Measurements from ENCODE around the gene MIGA2. TPM values are rescaled to one million over a fixed set of nuclear protein-coding genes. Genes with fewer than 3 reads are reported as not detected.

The MIGA2 gene
- total RNA-seq, 1 donor from 2014 or later: 21.6 TPM

DNA sequence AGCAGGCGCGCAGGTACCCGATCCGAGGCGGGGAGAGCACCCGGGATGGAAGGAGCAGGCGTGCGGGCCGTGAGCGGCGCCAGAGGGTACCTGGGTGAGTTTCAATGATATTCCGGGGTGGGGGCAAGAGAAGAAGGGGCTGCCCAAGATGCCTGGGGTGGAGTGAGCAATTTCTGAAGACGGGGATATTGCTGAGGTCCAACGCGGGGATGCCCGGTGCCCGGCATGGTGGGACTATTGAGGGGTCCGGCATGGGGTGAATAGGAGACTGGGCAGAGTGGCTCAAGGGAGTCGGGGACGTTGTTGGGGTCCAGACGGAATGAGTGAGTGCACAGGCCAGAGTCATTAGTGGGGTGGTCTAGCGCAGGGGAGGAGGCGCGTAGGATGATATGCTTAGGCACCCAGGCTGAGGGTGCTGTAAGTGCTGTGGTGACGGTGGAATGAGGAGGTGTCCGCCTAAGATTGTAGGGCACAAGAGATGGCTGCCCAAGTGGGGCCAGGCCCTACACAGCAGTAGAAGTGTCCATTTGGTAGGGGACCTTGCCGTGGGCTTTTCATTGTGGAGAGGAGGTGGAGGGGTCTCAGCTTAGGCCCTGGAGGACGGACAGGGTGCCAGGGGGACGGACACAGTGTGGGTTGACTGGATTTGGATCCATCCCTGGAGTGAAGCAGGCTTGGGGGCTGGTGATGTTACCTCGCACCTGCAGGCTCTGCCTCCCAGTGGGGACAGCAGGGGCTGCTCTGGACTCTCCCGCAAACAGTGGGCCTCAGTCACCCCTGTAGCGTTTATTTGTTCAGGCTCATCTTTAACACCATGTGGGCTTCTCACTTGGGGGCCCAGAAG lies 719 bp downstream of the MIGA2 start:
- no peak for TF ChIP-seq CTCF (IDR thresholded peaks at IDR 0.05; ENCODE audit: insufficient read depth, low read length, poor library complexity, severe bottlenecking)
- DNase-seq (ENCODE audit: low read depth): no peak
- no peaks in the 10 kb centered on the region for H3K36me3 ChIP-seq (ENCODE audit: control insufficient read depth, insufficient read depth, low read length)
- H3K27me3 ChIP-seq (ENCODE audit: control insufficient read depth, insufficient read depth, low read length): no peaks in the 10 kb centered on the region
- peak overlapping the region; percentile 99 for H3K4me3 ChIP-seq (ENCODE audit: low read depth, low read length)

DNA sequence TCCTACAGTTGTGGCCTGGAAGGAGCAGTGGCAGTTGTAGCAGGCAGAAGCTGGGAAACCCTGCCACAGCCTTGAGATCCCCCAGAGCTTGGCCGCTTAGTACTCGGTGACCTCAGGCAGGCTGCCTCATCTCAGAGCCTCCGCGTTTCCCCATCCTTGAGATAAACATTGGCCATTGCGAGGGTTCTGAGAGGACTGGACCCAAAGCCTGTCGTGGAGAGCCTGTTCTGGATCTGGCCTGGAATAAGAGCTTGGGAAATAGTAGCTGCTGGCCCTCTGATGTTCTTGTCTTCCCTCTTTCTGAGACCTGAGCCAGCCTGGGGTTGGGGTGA lies 1.3 kb downstream of the MIGA2 start:
- no peak for TF ChIP-seq CTCF (IDR thresholded peaks at IDR 0.05; ENCODE audit: insufficient read depth, low read length, poor library complexity, severe bottlenecking)
- H3K36me3 ChIP-seq (ENCODE audit: control insufficient read depth, insufficient read depth, low read length): no peaks in the 10 kb centered on the region
- no peaks in the 10 kb centered on the region for H3K27me3 ChIP-seq (ENCODE audit: control insufficient read depth, insufficient read depth, low read length)
- DNase-seq (ENCODE audit: low read depth): no peak
- no peak overlapping the region for H3K4me3 ChIP-seq (ENCODE audit: low read depth, low read length)

GRCh38 chr9:129038109-129038852 lies 1.9 kb downstream of the MIGA2 start:
- no peak overlapping the region for H3K4me3 ChIP-seq (ENCODE audit: low read depth, low read length)
- no peaks in the 10 kb centered on the region for H3K27me3 ChIP-seq (ENCODE audit: control insufficient read depth, insufficient read depth, low read length)
- TF ChIP-seq CTCF (IDR thresholded peaks at IDR 0.05; ENCODE audit: insufficient read depth, low read length, poor library complexity, severe bottlenecking): no peak
- no peak for DNase-seq (ENCODE audit: low read depth)
- H3K36me3 ChIP-seq (ENCODE audit: control insufficient read depth, insufficient read depth, low read length): no peaks in the 10 kb centered on the region

DNA sequence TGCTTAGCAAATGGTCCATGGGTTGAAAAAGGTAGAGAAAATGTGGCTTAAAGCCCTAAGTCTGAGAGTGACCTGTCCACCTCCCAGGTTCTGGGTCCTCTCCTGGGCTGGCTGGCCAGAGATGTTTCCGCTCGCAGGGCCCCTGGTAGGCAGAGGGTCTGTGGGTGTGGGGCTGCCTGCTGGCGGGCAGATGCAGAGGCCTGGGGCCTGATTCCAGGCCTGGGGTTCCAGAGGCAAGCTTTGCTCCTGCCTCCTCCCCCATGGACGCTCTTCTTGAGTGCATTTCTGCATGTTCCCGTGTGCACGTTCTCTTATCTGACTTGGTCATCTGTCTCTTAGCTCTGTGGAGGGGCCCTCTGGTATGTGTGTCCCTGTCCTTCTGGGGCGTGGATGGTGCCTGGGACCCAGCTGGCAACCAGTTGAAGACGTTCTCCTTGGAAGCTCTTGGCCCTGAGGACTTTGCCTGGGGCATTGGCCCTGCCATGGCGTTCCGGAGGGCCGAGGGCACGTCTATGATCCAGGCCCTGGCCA lies 3.8 kb downstream of the MIGA2 start:
- TF ChIP-seq CTCF (IDR thresholded peaks at IDR 0.05; ENCODE audit: insufficient read depth, low read length, poor library complexity, severe bottlenecking): no peak
- H3K27me3 ChIP-seq (ENCODE audit: control insufficient read depth, insufficient read depth, low read length): no peaks in the 10 kb centered on the region
- H3K4me3 ChIP-seq (ENCODE audit: low read depth, low read length): no peak overlapping the region
- no peak for DNase-seq (ENCODE audit: low read depth)
- H3K36me3 ChIP-seq (ENCODE audit: control insufficient read depth, insufficient read depth, low read length): no peaks in the 10 kb centered on the region

GRCh38 chr9:129042016-129042415 lies 5.6 kb downstream of the MIGA2 start:
- no peak for TF ChIP-seq CTCF (IDR thresholded peaks at IDR 0.05; ENCODE audit: insufficient read depth, low read length, poor library complexity, severe bottlenecking)
- no peaks in the 10 kb centered on the region for H3K36me3 ChIP-seq (ENCODE audit: control insufficient read depth, insufficient read depth, low read length)
- no peak overlapping the region for H3K4me3 ChIP-seq (ENCODE audit: low read depth, low read length)
- no peaks in the 10 kb centered on the region for H3K27me3 ChIP-seq (ENCODE audit: control insufficient read depth, insufficient read depth, low read length)
- DNase-seq (ENCODE audit: low read depth): no peak
